GM12878 (cell line): ENCODE measurements around the gene ZCCHC24. TPM values are rescaled to one million over a fixed set of nuclear protein-coding genes. Genes with fewer than 3 reads are reported as not detected.

Experiments
- ATAC-seq: fragments of 200-7000 bp; cut with Tn5 transposase; 3 replicates; pipeline ENCODE4 v1.9.1; 2020; ENCODE audit warnings: mild to moderate bottlenecking, moderate library complexity
- BruUV-seq: library from RNA; stranded (reverse); fragments of 400-500 nt; replicated peaks from 2 replicates; lab custom pipeline; 2021; lab: Mats Ljungman, UMichigan
- CTCF ChIA-PET: fragments of 300-600 bp; sonication (Branson Sonifier 250); formaldehyde crosslinking; extraction: SDS; loops from one replicate; lab custom pipeline; 2021; ENCODE audit warnings: inconsistent platforms; lab: Yijun Ruan, JAX
- POLR2A ChIA-PET: fragments of 350-600 bp; formaldehyde crosslinking; extraction: SDS; loops from one replicate; lab custom pipeline; 2021; ENCODE audit warnings: inconsistent platforms; lab: Charles Lee
- RAD21 ChIA-PET: fragments of 300-600 bp; sonication (Branson Sonifier 250); formaldehyde crosslinking; loops from one replicate; lab custom pipeline; 2023; ENCODE audit warnings: antibody characterized with exemption; ENCODE audit not compliant: unreplicated experiment; lab: Charles Lee
- SMC1A ChIA-PET: fragments of 300-600 bp; sonication (Branson Sonifier 250); formaldehyde crosslinking; loops from one replicate; lab custom pipeline; 2023; ENCODE audit not compliant: unreplicated experiment, uncharacterized antibody; lab: Charles Lee
- DNase-seq: peaks from one replicate; pipeline ENCODE4 v3.0.0-alpha.2; 2011; ENCODE audit warnings: low read depth, low spot score
- FAIRE-seq: peaks from 3 replicates; lab custom pipeline; 2011; peaks lifted over from hg19 to GRCh38; lab: Jason Lieb, UNC
- H2AFZ ChIP-seq: 2 replicates; pipeline ENCODE4 v1.6.0; 2011; ENCODE audit warnings: low read depth, low read length, control low read depth; ENCODE audit not compliant: control insufficient read depth
- H3K27ac ChIP-seq: 2 replicates; pipeline ENCODE4 v1.5.1; 2011; ENCODE audit warnings: control low read depth; ENCODE audit not compliant: control insufficient read depth, insufficient read depth
- H3K27me3 ChIP-seq, 2 experiments: replicated peaks in 1 of 2; 2 replicates each; pipeline versions ENCODE4 v1.6.0 to v1.6.1; 2011; ENCODE audit warnings: low read length in 1 of 2; ENCODE audit not compliant: control insufficient read depth in 2 of 2, insufficient read depth in 2 of 2
- H3K36me3 ChIP-seq, 2 experiments: 2 replicates each; pipeline ENCODE4 v1.5.1; 2011; ENCODE audit warnings: low read length in 1 of 2; ENCODE audit not compliant: control insufficient read depth in 2 of 2, insufficient read depth in 2 of 2
- H3K4me1 ChIP-seq: 2 replicates; pipeline ENCODE4 v1.6.1; 2011; ENCODE audit warnings: mild to moderate bottlenecking, low read length, moderate library complexity, mixed read lengths; ENCODE audit not compliant: control insufficient read depth, insufficient read depth
- H3K4me2 ChIP-seq: 2 replicates; pipeline ENCODE4 v1.6.0; 2011; ENCODE audit warnings: control low read depth; ENCODE audit not compliant: control insufficient read depth, insufficient read depth
- H3K4me3 ChIP-seq: fragments of 200-600 bp; sonication (generic); 2 replicates; pipeline ENCODE4 v1.5.1; 2016
- H3K79me2 ChIP-seq: 2 replicates; pipeline ENCODE4 v1.6.0; 2011; ENCODE audit warnings: low read length; ENCODE audit not compliant: control insufficient read depth, insufficient read depth
- H3K9ac ChIP-seq: 2 replicates; pipeline ENCODE4 v1.8.0; 2011; ENCODE audit warnings: low read length, control low read depth, mixed read lengths; ENCODE audit not compliant: control insufficient read depth, insufficient read depth
- H3K9me3 ChIP-seq: replicated peaks from 3 replicates; pipeline ENCODE4 v1.5.1; 2011; ENCODE audit warnings: mild to moderate bottlenecking, low read length; ENCODE audit not compliant: control insufficient read depth, insufficient read depth
- H4K20me1 ChIP-seq: 2 replicates; pipeline ENCODE4 v1.6.0; 2011; ENCODE audit not compliant: control insufficient read depth, insufficient read depth
- EED ChIP-seq: sonication (generic); IDR thresholded peaks from 2 replicates; pipeline ENCODE4 v1.6.1; 2016; ENCODE audit warnings: antibody characterized with exemption, low read depth
- EZH2 ChIP-seq: IDR thresholded peaks from 2 replicates; pipeline ENCODE4 v1.6.1; 2012; ENCODE audit warnings: low read depth, mild to moderate bottlenecking, control low read depth, inconsistent platforms, low read length, borderline replicate concordance; ENCODE audit not compliant: control insufficient read depth
- FOXK2 ChIP-seq: fragments of 450-650 bp; IDR thresholded peaks from 2 replicates; pipeline ENCODE4 v1.6.1; 2017; ENCODE audit warnings: mild to moderate bottlenecking, moderate library complexity
- HDAC6 ChIP-seq: fragments of 200-600 bp; sonication (generic); IDR thresholded peaks from one replicate; pipeline ENCODE4 v1.8.0; 2017; ENCODE audit warnings: antibody characterized with exemption; ENCODE audit not compliant: unreplicated experiment
- IRF4 ChIP-seq: IDR thresholded peaks from 2 replicates; pipeline ENCODE4 v1.6.1; 2011; ENCODE audit warnings: low read depth, low read length
- LARP7 ChIP-seq: fragments of 450-650 bp; IDR thresholded peaks from 2 replicates; pipeline ENCODE4 v1.6.1; 2017; ENCODE audit warnings: mild to moderate bottlenecking
- MTA3 ChIP-seq: IDR thresholded peaks from 2 replicates; pipeline ENCODE4 v1.6.1; 2012; ENCODE audit warnings: low read length, inconsistent platforms, borderline replicate concordance
- NRF1 ChIP-seq: conservative IDR thresholded peaks from 2 replicates; pipeline ENCODE4 v1.6.1; 2011; ENCODE audit warnings: mild to moderate bottlenecking, low read depth, low read length, improper control_type of control experiment
- POLR2AphosphoS2 ChIP-seq: IDR thresholded peaks from 2 replicates; pipeline ENCODE4 v1.6.1; 2011; ENCODE audit warnings: low read depth, mild to moderate bottlenecking, low read length, improper control_type of control experiment, moderate library complexity
- RAD21 ChIP-seq: IDR thresholded peaks from 2 replicates; pipeline ENCODE4 v1.6.1; 2011; ENCODE audit warnings: mild to moderate bottlenecking, low read depth, low read length, moderate library complexity; ENCODE audit not compliant: insufficient read depth
- RAD51 ChIP-seq: fragments of 450-650 bp; IDR thresholded peaks from 2 replicates; pipeline ENCODE4 v1.6.1; 2016; ENCODE audit warnings: moderate library complexity, mild to moderate bottlenecking, inconsistent platforms
- SUPT20H ChIP-seq: IDR thresholded peaks from 2 replicates; pipeline ENCODE4 v1.6.1; 2011; ENCODE audit warnings: low read depth, mild to moderate bottlenecking, low read length, moderate library complexity, borderline replicate concordance; ENCODE audit not compliant: control insufficient read depth
- SUZ12 ChIP-seq: fragments of 200-600 bp; sonication (generic); IDR thresholded peaks from one replicate; pipeline ENCODE4 v1.6.1; 2018; ENCODE audit warnings: antibody characterized with exemption, mild to moderate bottlenecking; ENCODE audit not compliant: unreplicated experiment
- ZBTB4 ChIP-seq: fragments of 450-650 bp; formaldehyde crosslinking; IDR thresholded peaks from 2 replicates; pipeline ENCODE4 v1.4.0; 2022; ENCODE audit warnings: mild to moderate bottlenecking, moderate library complexity
- ZNF24 ChIP-seq: fragments of 450-650 bp; IDR thresholded peaks from 2 replicates; pipeline ENCODE4 v1.6.1; 2017; ENCODE audit warnings: antibody characterized with exemption, mild to moderate bottlenecking
- WGBS: methylation state at CpG from one replicate; pipeline ENCODE4 v1.1.6; 2016; ENCODE audit warnings: low lambda C conversion rate; ENCODE audit not compliant: insufficient replicate concordance, insufficient coverage; ENCODE audit errors: missing lambda C conversion rate; 5-methylcytosine and 5-hydroxymethylcytosine counted together
- in situ Hi-C: fragments of 300-500 bp; cut with MboI; formaldehyde crosslinking; loops from 9 replicates; pipeline ENCODE4 v1.14.3; 2018; ENCODE audit warnings: mixed read lengths
- intact Hi-C: fragments of 100-400 bp; cut with micrococcal nuclease; formaldehyde crosslinking; loops from one replicate; pipeline ENCODE4 v1.14.2; 2022; ENCODE audit not compliant: unreplicated experiment
- polyA plus RNA-seq, 11 experiments: library from polyadenylated mRNA; depleted of rRNA in 4 of 11; unstranded in 6 of 11; stranded (reverse) in 5 of 11; fragments of >200 nt; fragmentation: Nextera tagmentation in 4 of 11; fragmentation: Illumina TruSeq in 1 of 11; extraction: Ambion mirVana in 4 of 11; extraction: Trizol in 1 of 11; gene quantifications; 1 replicate in 1 of 11; 2 replicates in 10 of 11; pipeline versions ENCODE4 v1.2.1 to v1.2.3, GENCODE V29; 2011 to 2016; ENCODE audit warnings: inconsistent platforms in 2 of 11, missing spikeins in 2 of 11, low read depth in 1 of 11
- total RNA-seq, 4 experiments: library from RNA; depleted of rRNA in 3 of 4; stranded (reverse); fragments of >200 nt in 3 of 4; fragmentation: Illumina TruSeq in 1 of 4; extraction: Trizol in 1 of 4; gene quantifications; 2 replicates each; pipeline versions ENCODE4 v1.2.1 to v1.2.3, GENCODE V29; 2013 to 2021
- TF ChIP-seq, protein P1 (sequence below): fragments of 150-350 bp; IDR thresholded peaks from 2 replicates; pipeline ENCODE4 v1.6.1; 2016; ENCODE audit warnings: low read depth, low read length
- TF ChIP-seq, protein P2 (sequence below): fragments of 450-650 bp; IDR thresholded peaks from 2 replicates; pipeline ENCODE4 v1.6.1; 2017; ENCODE audit warnings: mild to moderate bottlenecking

Gene ZCCHC24
- total and polyA plus RNA-seq, 10 of the 15 experiments (the other 5 are each of a cell fraction or from before 2014, with no cell fraction given): 0.02 to 0.62 (median 0.04) TPM; not detected in 4

DNA sequence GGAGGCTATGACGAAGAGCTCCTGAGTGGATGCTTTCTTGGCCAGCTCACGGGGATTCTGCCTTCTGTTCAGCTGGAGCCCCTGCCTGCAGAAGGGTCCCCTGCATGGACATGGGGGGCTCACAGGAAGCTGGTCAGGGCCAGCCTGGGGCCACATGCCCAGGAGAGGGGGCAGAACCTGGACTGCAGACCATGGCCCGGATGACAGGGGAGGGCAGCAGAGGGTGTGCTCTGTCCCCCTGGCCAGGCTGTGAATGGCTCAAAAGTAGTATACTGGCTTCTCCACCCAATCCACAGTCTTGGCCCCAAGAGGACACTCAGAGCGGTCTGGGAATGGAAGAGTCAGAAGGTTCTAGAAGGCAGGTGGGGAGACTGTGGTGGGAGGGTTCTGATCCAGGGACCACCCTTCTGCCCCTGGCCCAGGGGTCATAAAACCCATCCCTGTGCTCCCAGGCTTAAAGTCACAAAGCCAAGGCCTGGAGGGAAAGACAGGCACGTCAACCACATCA is 57.9 kb downstream of the ZCCHC24 start:
- DNase-seq (no peak), ATAC-seq (no peak), FAIRE-seq (no peak)
- SMC1A ChIA-PET: interaction anchor here (1.4 kb wide), 1 partner anchor 13 kb away, joined by 6 read pairs; no protein-coding TSS in a partner anchor
- H3K9me3 ChIP-seq: no peaks in the 10 kb centered on the region
- in situ Hi-C loops (no loop called here), intact Hi-C loops (no loop called here)
- no peak overlapping the region for H3K9ac ChIP-seq
- no peaks in the 10 kb centered on the region for H3K79me2 ChIP-seq
- POLR2A ChIA-PET: no interaction called here
- 33% methylated on average over 5 of the region's 5 CpGs for WGBS
- H3K36me3 ChIP-seq: no peaks in the 10 kb centered on the region
- H3K4me2 ChIP-seq: no peak overlapping the region
- RAD21 ChIA-PET: interaction anchor here (0.6 to 1.8 kb wide), 4 partner anchors 13 to 101 kb away, joined by 3 to 6 read pairs (median 3); no protein-coding TSS in a partner anchor
- BruUV-seq: no TSS peak
- no peak overlapping the region for H3K27ac ChIP-seq
- H2AFZ ChIP-seq: no peak overlapping the region
- no peak overlapping the region for H3K4me3 ChIP-seq
- CTCF ChIA-PET: interaction anchor here (0.7 to 4.1 kb wide), 5 partner anchors 9 to 100 kb away, joined by 3 to 25 read pairs (median 5); no protein-coding TSS in a partner anchor
- H3K27me3 ChIP-seq: no peaks in the 10 kb centered on the region; a peak in 1 of 4 replicates
- H3K4me1 ChIP-seq: peaks cover 6% of the 10 kb centered on the region; the same call in 1 of the 2 replicates
- no peaks in the 10 kb centered on the region for H4K20me1 ChIP-seq
- TF ChIP-seq MTA3 (no peak), RAD21 (no peak), EZH2 (no peak), SUPT20H (no peak), POLR2AphosphoS2 (no peak), EED (no peak), NRF1 (no peak), HDAC6 (no peak), ZNF24 (no peak), IRF4 (no peak), FOXK2 (no peak), RAD51 (no peak), LARP7 (no peak), SUZ12 (no peak), ZBTB4 (CRISPR knock-in tag) (no peak)
- TF ChIP-seq, protein P1, sequence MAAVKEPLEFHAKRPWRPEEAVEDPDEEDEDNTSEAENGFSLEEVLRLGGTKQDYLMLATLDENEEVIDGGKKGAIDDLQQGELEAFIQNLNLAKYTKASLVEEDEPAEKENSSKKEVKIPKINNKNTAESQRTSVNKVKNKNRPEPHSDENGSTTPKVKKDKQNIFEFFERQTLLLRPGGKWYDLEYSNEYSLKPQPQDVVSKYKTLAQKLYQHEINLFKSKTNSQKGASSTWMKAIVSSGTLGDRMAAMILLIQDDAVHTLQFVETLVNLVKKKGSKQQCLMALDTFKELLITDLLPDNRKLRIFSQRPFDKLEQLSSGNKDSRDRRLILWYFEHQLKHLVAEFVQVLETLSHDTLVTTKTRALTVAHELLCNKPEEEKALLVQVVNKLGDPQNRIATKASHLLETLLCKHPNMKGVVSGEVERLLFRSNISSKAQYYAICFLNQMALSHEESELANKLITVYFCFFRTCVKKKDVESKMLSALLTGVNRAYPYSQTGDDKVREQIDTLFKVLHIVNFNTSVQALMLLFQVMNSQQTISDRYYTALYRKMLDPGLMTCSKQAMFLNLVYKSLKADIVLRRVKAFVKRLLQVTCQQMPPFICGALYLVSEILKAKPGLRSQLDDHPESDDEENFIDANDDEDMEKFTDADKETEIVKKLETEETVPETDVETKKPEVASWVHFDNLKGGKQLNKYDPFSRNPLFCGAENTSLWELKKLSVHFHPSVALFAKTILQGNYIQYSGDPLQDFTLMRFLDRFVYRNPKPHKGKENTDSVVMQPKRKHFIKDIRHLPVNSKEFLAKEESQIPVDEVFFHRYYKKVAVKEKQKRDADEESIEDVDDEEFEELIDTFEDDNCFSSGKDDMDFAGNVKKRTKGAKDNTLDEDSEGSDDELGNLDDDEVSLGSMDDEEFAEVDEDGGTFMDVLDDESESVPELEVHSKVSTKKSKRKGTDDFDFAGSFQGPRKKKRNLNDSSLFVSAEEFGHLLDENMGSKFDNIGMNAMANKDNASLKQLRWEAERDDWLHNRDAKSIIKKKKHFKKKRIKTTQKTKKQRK: no peak
- TF ChIP-seq, protein P2, sequence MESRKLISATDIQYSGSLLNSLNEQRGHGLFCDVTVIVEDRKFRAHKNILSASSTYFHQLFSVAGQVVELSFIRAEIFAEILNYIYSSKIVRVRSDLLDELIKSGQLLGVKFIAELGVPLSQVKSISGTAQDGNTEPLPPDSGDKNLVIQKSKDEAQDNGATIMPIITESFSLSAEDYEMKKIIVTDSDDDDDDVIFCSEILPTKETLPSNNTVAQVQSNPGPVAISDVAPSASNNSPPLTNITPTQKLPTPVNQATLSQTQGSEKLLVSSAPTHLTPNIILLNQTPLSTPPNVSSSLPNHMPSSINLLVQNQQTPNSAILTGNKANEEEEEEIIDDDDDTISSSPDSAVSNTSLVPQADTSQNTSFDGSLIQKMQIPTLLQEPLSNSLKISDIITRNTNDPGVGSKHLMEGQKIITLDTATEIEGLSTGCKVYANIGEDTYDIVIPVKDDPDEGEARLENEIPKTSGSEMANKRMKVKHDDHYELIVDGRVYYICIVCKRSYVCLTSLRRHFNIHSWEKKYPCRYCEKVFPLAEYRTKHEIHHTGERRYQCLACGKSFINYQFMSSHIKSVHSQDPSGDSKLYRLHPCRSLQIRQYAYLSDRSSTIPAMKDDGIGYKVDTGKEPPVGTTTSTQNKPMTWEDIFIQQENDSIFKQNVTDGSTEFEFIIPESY: no peak
